ENCODE data around the gene DIP2C. TPM values are rescaled to one million over a fixed set of nuclear protein-coding genes. Genes with fewer than 3 reads are reported as not detected.

Gene DIP2C
- total RNA-seq, 2 donors from 2014 or later: 13.0 to 13.7 TPM

GRCh38 chr10:224571-224970 is 464.9 kb downstream of the DIP2C start:
- no peak overlapping the region for H3K27ac Mint-ChIP-seq
- 93 to 100% methylated on average over 1 to 3 of the region's 3 CpGs for WGBS, 2 experiments (ENCODE audit: insufficient coverage in 1 of 2, insufficient read length in 1 of 2)
- TF ChIP-seq CTCF (conservative IDR thresholded peaks at IDR 0.05): no peak
- no peaks in the 10 kb centered on the region for H3K4me1 Mint-ChIP-seq
- H3K4me3 Mint-ChIP-seq: no peak overlapping the region
- H3K27me3 Mint-ChIP-seq (ENCODE audit: insufficient read depth): no peaks in the 10 kb centered on the region
- H3K9me3 Mint-ChIP-seq: no peaks in the 10 kb centered on the region
- Histone ChIP-seq H3K9ac (ENCODE audit: extremely low read depth, low read length, poor library complexity, severe bottlenecking) (no peak overlapping the region), H3K4me3 (ENCODE audit: low read length) (no peak overlapping the region), H3K27ac (ENCODE audit: low read depth, low read length) (no peak overlapping the region), H3K36me3 (ENCODE audit: control insufficient read depth, insufficient read depth, low read length) (no peaks in the 10 kb centered on the region), H3K27me3 (ENCODE audit: control insufficient read depth, insufficient read depth, low read length, poor library complexity, severe bottlenecking) (no peaks in the 10 kb centered on the region), H3K9me3 (ENCODE audit: control insufficient read depth, low read length) (no peaks in the 10 kb centered on the region), H3K4me1 (ENCODE audit: control insufficient read depth, insufficient read depth, low read length) (no peaks in the 10 kb centered on the region)
- no peak for DNase-seq
- H3K36me3 Mint-ChIP-seq (ENCODE audit: low read depth): no peaks in the 10 kb centered on the region

Small RNA genes lying within 50 kb of the gene (microRNA-seq; reads per million reads assigned to microRNA genes)
- 1.2 reads per million for gene MIR5699 (ENCODE audit: borderline microRNAs expressed)

Other genes with a start within 250 kb of the DIP2C start
- 10 to 100 TPM; 94.1 to 94.3 TPM for gene LARP4B, start 242.0 kb upstream of the DIP2C start, total RNA-seq